HG02642 (cell line): Measurements from ENCODE around the gene TTC1.
"Not testable (repeated sequence)": the region's sequence is repeated elsewhere in the genome, so short reads cannot be mapped to it uniquely, and the experiment has no call there.

ENCODE experiments used
- ATAC-seq: cut with Tn5 transposase; IDR thresholded peaks from one replicate; pipeline ENCODE4 v1.9.1; 2021; ENCODE audit warnings: mild to moderate bottlenecking; ENCODE audit not compliant: unreplicated experiment, poor library complexity

TTC1 gene

DNA sequence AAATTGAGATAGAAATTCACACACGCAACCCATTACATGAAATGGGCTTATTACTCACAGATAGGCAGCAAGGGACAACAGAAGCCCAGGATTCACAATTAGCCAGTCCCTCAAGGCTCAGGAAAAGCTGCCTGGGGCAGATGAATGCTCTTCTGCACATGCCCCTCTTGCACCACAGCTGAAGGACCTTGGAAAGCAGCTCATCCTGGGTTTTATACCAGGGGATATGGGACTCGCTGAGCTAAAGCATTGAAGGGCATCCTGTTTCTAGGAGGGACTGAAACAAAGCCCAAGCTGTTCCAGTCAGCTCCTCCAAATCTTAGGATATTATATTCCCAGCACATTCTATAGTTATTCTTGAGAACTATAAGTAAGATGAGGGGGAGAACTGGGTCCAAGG is 15.7 kb upstream of the TTC1 start:
- no peak for ATAC-seq

DNA sequence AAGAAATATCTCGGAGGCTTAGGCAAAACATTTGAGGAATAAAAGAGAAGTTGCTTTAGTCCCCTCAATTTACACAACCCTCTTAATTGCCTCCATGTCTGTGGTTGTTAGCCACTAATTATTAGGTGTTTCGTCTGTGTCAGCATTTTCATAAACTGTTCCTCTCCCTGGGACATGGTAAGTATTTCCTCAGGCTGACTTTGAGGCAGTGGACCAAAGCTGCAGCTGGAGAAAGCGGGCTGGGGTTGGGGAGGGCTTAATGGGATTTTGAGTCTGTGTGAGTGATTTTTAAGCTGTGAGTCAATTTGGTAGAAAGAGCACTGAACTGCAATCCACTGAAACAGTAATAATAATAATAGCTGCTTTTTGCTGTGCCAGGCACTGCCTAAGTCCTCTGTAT is 13.0 kb upstream of the TTC1 start:
- ATAC-seq = no peak

DNA sequence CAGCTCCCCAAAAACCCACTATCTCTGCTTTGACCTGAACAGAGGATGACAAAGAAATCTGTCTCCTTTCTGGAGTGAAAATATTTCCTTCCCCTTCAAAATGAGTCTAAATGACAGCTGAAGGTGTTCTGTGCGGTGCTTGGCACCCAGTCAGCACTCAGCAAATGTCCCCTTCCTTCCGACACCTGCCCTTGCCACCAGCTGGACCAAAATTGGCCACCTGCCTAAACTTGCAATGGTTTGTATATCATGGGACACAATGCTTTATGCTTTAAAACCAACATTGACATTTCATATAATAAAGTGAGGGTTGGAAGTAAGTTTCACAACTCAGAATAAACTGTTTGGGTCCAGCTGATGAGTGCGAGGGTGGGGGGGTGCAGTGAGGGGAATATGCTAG is 7.5 kb upstream of the TTC1 start:
- no peak for ATAC-seq

DNA sequence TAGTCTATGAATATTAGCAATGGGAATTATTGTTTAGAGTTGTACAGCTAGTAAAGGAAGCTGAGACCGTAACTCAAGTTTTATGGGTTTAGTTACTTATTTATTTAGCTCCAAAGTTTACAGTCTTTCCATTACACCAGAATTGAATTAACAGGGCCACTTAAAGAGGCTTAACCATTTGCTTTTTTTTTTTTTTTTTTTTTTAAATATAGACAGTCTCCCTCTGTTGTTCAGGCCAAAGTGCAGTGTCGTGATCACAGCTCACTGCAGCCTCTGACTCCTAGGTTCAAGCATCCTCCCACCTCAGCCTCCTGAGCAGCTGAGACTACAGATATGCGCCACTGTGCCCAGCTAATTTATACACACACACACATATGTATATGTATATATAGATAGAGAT is 1.4 kb upstream of the TTC1 start:
- ATAC-seq = no peak

DNA sequence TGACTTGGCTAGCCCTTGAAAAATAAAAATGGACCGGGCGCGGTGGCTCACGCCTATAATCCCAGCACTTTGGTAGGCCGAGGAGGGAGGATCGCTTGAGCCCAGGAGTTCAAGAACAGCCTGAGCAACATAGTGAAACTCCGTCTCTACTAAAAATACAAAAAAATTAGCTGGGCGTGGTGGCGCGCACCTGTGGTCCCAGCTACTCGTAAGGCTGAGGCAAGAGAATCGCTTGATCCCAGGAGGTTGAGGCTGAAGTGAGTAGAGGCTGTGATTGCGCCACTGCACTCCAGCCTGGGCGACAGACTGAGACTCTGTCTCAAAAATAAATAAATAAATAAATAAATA is 436 bp upstream of the TTC1 start:
- not testable (repeated sequence) for ATAC-seq

DNA sequence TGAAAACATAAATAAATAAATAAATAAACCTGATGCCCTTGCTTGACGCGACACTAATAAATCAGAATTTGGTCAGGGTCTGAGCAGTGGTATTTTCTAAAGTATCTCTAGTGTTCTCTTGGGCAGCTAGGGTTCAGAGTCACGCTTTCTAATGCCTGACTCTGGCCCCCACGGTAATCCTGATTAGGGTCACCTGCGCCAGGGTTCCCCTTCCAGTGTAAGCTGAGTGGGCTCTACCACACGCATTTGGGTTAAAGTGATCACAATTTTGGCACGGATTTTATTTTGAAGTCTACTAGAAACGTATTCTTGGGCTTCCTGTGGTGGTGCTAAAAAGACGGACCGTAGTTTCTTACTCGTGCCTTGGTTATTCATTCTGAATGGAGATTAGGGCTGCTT is 651 bp downstream of the TTC1 start:
- peak; percentile 6 for ATAC-seq

DNA sequence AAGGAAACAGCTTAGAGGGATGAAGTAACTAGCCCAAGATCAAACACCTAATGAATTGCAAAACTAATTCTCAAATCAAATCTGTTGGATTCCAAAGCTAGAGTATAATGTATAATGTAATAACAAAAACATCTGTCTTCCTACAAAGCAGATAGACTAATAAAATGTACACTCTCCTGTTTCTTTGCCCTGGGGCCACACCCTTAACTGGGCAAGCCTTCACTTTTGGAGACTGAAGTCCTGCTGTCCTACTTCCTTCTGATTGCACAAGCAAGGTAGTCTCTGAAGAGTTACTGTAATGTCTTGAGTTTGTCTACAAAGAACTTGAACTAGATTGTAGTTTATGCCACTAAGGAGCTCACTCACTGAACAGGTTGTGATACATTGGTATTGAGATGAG is 2.5 kb downstream of the TTC1 start:
- ATAC-seq = no peak

DNA sequence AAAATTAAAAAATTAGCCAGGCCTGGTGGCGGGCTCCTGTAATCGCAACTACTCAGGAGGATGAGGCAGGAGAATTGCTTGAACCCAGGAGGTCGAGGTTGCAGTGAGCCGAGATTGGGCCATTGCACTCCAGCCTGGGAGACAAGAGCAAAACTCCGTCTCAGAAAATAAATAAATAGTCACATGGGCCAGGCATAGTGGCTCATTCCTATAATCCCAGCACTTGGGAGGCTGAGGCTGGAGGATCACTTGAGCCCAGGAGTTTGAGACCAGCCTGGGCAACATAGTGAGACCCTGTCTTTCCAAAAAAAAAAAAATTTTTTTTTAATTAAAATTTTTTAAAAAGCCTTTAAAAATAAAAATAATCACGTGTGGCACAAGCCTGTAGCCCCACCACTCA is 5.3 kb downstream of the TTC1 start:
- not testable (repeated sequence) for ATAC-seq

DNA sequence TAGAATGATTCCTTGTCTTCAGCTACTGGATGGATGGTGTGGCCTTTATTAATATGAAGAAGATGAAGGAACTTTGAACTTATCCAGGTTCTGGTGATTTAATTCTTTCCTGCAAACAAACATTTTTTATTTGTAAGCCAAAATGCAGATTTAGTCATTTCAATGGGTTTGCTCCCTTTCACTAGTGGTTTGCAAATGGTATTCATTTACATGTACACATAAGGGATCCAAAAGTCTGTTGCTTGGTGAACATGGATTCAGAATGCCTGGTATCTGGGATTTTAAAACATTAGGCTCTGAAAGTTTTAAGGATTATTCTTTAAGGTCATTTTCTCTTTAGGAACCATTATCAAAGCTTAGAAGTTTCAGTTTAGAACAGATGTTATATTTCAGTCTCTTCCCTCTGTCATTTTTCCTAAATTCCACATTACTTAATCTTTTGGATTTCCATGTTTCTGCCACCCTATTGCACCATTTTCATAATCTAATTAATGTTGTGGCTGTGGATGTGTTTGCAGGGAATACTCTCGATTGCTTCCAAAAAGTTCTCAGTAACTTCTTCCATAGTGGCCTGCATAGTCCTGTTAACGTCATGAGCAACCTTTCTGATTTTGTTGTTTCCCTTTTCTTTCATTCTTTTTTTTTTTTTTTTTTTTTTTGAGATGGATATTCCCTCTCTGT is 10.1 kb downstream of the TTC1 start:
- no peak for ATAC-seq

DNA sequence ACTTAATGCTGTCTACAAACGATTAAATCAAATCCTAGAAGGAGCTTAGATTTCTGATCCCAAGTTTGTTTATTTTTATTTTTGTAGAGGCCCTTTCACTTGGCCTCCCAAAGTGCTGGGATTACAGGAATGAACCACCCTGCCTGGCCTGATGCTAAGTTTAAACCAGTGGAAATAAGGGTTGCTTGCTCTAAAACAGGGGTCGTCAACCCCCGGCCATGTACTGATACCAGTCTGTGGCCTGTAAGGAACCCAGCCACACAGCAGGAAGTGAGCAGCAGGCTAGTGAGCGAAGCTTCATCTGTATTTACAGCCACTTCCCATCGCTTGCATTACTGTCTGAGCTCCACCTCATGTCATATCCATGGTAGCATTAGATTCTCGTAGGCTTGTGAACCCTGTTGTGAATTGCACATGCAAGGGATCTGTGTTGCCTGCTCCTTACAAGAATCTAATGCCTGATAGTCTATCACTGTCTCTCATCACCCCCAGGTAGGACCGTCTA is 11.4 kb downstream of the TTC1 start:
- no peak for ATAC-seq

DNA sequence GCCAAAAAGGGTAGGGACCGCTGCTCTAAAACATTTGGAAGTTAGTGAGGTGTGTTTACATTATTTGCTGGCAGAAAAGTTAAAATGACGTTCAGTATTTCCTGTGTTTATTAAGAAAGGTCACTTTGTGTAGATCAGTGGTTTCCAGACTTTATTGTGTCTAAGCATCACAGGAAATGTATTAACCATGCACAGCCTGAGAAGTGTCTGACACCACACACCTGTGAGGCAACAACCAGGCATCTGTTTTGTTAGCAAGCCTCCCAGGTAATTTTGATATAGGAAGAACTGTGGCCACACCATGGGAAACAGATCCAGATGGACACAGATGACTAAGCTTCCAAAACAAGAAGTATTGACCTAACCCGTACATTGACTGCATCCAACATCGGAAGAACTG is 12.0 kb downstream of the TTC1 start:
- ATAC-seq = no peak

DNA sequence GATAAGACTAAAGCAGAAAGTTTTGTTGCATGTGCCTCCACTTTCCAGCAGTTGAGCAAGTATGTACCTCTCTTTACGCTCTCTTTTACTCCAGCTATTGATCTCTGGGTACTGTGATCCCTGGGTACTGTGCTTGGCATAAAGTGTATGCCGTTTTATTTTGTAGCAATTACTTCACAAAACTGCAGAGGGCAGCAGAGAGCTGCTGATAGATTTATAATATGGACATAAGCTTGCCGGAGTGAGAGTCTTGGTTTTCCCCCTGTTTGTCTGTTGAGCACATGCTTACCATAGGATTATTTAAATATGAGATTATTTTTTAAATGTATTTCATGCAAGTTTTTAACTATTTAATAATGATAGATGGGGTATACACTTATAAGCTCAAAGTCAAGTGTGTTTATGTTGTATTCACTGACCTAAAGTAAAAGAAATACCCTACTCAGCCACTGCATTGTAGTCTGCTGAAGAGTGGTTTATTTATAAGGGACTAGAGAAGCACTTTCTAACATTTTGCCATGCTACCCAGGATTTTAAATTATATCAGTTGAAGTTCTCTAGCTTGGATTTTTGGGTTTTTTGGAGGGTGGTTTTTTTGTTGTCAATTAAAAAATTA is 13.0 kb downstream of the TTC1 start:
- peak; percentile 85 for ATAC-seq

DNA sequence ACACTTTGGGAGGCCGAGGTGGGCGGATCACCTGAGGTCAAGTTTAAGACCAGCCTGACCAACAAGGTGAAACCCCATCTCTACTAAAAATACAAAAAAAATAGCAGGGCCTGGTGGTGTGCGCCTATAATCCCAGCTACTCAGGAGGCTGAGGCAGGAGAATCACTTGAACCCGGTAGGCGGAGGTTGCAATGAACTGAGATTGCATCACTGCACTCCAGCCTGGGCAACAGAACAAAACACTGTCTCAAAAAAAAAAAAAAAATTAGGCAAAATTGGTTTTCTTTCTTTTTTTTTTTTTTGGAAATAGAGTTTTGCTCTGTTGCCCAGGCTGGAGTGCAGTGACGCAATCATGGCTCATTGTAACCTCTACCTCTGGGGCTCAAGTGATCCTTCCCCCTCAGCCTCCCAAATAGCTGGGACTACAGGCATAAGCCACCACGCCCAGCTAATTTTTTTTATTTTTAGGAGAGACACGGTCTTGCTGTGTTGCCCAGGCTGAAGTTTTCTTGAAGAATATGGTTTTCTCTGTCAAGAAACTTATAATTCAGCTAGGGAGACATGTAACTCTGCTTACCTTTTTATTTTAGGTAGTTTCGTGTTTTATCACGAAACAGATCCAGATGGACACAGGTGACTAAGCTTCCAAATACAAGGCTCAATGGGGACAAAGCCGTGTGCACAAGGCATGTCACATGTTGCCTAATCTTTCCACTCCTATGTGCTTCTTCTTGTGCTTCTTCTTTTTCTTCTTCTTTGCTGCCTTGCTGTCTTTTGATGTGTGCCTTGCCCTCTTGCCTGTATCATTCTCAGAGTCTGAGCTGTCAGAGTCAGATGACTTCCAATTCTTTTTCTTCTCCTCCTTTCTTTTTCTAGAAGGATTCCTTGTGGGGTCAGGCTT is 14.3 kb downstream of the TTC1 start:
- no peak for ATAC-seq

DNA sequence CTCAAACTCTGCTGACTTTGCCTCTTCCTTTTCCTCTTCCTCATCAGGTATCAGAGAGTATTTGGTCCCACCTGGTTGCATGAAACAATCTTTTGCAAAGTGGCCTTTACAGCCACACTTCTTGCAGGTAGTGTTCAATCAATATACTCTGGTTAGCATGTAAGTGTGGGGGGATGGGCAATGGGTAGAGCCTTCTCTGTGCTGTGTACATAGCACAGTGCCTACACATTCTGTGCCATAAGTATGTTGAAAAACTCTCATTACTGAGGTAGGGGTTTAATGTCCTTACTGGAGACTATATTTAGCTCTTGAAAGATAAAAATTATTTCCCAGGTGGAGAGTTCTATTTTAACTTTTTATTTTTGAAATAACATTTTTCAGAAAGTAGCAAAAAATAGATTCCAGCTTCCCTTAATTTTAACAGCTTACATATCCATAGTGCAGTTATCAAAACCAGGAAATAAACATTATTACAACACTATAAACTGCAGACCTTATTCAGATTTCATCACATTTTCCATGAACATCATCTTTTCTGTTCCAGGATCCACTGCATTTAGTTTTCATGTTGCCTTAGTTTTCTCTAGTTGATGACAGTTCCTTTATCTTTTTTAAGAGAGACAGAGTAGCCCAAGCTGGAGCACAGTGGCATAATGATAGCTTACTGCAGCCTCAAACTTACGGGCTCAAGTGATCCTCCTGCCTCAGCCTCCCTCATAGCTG is 15.1 kb downstream of the TTC1 start:
- no peak for ATAC-seq

DNA sequence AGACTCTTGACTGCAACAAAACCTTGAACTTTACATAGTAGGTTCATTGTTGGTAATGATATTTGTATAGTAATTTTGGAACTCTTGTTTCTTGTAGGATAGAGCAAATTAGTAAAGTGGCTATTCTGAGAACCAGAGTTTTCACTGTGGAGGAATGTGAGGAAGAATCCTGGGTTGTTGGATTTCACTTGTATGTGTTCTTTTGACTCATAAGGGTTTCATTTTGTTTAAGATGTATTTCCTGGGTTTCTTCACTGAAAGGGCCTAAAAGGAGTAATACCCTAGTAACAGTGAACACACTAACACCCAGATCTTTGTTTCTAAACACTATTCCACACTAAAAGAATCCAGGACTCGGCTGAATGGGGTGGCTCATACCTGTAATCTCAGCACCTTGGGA is 20.1 kb downstream of the TTC1 start:
- no peak for ATAC-seq

DNA sequence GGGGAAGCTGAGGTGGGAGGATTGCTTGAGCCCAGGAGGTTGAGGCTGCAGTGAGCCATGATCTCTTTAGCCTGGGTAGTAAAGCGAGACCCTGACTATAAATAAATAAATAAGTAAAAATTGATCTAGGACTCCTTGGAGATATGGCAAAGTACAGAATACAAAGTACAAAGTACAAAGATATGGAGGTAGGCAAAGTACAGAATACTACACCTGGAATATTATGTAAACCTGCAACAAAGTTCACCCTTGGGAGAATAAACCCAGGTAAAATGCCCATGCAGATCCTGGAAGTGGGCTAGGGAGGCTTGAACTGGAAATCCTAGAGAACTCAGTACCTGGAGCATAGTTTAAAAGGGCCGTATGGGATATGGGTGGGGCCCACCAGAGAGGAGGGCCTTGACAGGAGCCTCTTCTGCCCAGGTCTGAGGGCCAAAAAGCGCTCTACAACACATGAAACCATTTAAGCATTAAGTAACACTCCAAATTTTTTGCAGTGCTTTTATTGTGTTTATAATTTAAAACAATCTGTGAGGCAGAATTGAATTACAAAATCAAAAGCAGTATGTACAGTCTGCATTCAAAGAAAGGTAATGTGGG is 20.7 kb downstream of the TTC1 start:
- no peak for ATAC-seq

DNA sequence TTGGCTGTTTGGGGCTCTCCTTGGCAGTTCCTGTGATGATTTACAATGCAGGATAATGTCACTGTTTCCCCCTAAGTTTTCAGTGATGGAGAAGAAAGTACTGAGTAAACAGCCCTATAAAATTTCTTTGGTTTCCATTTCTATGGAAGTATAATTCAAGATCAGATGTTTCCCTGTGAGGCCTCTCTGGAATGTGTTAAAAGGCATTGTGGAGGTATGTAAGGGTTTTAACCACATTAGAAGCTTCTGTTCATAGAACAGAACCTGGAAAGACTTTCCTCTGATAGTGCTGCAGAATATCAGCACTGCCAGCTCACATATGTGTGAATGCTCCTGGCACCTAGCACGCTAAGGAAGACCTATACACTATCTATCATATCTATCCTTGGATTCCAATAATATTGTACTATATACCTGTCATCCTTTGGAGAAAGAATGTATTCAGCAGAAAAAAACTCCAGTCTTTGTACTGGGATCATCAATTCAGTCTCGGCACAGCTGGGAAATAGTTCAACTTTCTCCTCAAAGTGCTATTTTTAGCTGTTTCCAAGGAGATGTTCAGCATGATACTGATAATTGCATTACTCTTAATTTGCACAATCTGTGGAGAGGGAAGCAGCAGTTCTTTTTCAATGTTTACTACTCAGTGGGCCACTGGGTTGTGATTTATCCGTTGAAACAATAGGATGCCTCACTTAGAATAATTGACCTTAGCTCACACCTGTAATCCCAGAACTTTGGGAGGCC is 21.9 kb downstream of the TTC1 start:
- no peak for ATAC-seq

DNA sequence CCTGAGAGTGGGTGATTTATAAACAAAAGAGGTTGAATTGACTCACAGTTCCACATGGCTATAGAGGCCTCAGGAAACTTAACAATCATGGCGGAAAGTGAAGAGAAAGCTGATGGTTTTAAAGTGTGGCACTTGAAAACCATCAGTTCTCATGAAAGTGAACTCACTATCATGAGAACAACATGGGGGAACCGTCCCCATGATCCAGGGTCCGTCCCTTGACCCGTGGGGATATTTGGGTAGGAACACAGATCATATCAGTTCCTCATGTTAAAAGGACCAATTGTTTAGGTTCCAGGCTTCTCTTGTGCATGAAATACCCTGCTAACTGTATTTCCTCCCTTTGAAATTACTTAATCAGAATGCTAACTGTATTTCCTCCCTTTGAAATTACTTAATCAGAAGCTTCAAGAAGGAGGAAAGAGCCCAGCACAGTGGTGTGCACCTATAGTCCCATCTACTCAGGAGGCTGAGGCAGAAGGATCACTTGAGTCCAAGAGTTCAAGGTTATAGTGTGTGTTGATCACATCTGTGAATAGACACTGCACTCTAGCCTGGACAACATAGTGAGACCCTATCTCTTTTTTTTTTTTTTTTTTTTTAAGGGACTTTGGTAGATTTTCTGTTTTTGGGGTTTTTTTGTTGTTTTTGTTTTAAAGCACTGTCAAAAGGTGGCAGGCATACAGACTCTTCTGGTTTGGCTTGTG is 24.8 kb downstream of the TTC1 start:
- no peak for ATAC-seq

DNA sequence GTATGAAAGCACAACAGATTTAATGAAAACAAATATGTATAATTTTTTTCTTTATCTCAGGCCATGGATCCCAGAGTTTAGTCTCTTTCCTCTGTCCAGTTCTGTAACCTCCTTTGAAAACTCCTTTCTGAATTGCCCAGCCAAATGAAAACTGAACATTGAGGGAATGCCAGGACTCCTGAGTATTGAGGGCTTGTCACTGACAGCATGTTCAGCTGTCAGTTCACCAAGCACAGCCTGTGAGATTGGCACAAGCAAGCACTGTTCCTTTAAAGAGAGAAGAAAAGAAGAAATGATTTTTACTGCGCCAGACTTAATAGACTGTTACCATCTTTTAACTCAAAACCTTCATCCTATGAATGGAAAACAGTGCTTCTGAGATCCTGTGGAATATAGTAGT is 27.3 kb downstream of the TTC1 start:
- no peak for ATAC-seq
